HG02678 (cell line): ENCODE results near the gene PLEKHA1.

Source experiments
- ATAC-seq: cut with Tn5 transposase; IDR thresholded peaks from one replicate; pipeline ENCODE4 v1.9.1; 2021; ENCODE audit warnings: mild to moderate bottlenecking, moderate library complexity; ENCODE audit not compliant: unreplicated experiment

PLEKHA1 gene

GRCh38 chr10:122475591-122476332 lies 101.3 kb downstream of the PLEKHA1 start:
- no peak for ATAC-seq

- ATAC-seq: no peak
Observed at GRCh38 chr10:122476333-122476695, 101.8 kb downstream of the PLEKHA1 start.

- ATAC-seq: no peak
Observed at GRCh38 chr10:122477436-122477835, 102.9 kb downstream of the PLEKHA1 start.

GRCh38 chr10:122478971-122479370 lies 104.5 kb downstream of the PLEKHA1 start:
- no peak for ATAC-seq

- no peak for ATAC-seq
Observed at GRCh38 chr10:122480146-122480833, 105.8 kb downstream of the PLEKHA1 start.

- ATAC-seq: no peak
Observed at GRCh38 chr10:122481296-122482056, 107.0 kb downstream of the PLEKHA1 start.
